Ectodermal cell (in vitro differentiated cells): ENCODE results near the gene COBLL1.

ENCODE experiments used
- H3K27ac ChIP-seq: 2 replicates; pipeline ENCODE4 v1.7.0; 2013; ENCODE audit warnings: mild to moderate bottlenecking, low read depth, low read length; ENCODE audit not compliant: insufficient read depth, poor library complexity, severe bottlenecking
- H3K27me3 ChIP-seq: 2 replicates; pipeline ENCODE4 v1.7.0; 2013; ENCODE audit warnings: mild to moderate bottlenecking, low read length; ENCODE audit not compliant: insufficient read depth, control insufficient read depth, poor library complexity, severe bottlenecking
- H3K36me3 ChIP-seq: one replicate; pipeline ENCODE4 v1.7.0; 2013; ENCODE audit warnings: low read length; ENCODE audit not compliant: control insufficient read depth, insufficient read depth
- H3K4me1 ChIP-seq: one replicate; pipeline ENCODE4 v1.7.0; 2013; ENCODE audit warnings: low read length; ENCODE audit not compliant: control insufficient read depth, insufficient read depth
- H3K4me3 ChIP-seq: 2 replicates; pipeline ENCODE4 v1.7.0; 2013; ENCODE audit warnings: low read depth, low read length, control low read depth; ENCODE audit not compliant: insufficient read depth
- H3K9me3 ChIP-seq: 2 replicates; pipeline ENCODE4 v1.7.0; 2013; ENCODE audit warnings: mild to moderate bottlenecking, low read length, moderate library complexity; ENCODE audit not compliant: control insufficient read depth
- WGBS, 2 experiments: methylation state at CpG; one replicate each; pipeline ENCODE4 v1.1.7; 2013; ENCODE audit warnings: missing lambda C conversion rate in 2 of 2; 5-methylcytosine and 5-hydroxymethylcytosine counted together

COBLL1 gene

GRCh38 chr2:164823126-164823525 lies 18.5 kb downstream of the COBLL1 start:
- no peaks in the 10 kb centered on the region for H3K27me3 ChIP-seq
- H3K4me1 ChIP-seq = no peaks in the 10 kb centered on the region
- H3K36me3 ChIP-seq = no peaks in the 10 kb centered on the region
- H3K9me3 ChIP-seq = no peaks in the 10 kb centered on the region
- WGBS, 2 experiments = 93 to 95% methylated on average over 2 to 3 of the region's 5 CpGs
- H3K27ac ChIP-seq = no peak overlapping the region
- H3K4me3 ChIP-seq = no peak overlapping the region

DNA sequence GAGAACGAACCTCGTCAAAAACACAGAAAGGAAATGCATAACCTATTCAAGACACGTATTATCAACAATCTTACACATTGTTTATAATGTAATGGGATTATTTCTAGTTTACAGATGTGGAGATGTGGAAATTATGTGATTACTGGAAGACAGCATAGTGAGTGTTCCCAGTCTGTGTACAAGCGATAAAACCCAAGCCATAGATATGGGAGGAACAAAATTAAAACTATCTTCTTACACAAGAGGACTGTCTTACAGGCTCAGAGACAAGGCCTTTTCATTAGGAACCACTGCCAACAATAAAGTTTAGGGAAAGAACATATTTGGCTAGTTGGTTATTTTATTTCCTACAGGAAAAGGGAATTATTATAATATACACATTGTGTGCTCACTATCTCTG lies 20.3 kb downstream of the COBLL1 start:
- Histone ChIP-seq H3K36me3 (no peaks in the 10 kb centered on the region), H3K4me3 (no peak overlapping the region), H3K27ac (no peak overlapping the region), H3K4me1 (no peaks in the 10 kb centered on the region), H3K9me3 (no peaks in the 10 kb centered on the region), H3K27me3 (no peaks in the 10 kb centered on the region)
- WGBS, 2 experiments = 95 to 100% methylated on average over 3 of the region's 4 CpGs

DNA sequence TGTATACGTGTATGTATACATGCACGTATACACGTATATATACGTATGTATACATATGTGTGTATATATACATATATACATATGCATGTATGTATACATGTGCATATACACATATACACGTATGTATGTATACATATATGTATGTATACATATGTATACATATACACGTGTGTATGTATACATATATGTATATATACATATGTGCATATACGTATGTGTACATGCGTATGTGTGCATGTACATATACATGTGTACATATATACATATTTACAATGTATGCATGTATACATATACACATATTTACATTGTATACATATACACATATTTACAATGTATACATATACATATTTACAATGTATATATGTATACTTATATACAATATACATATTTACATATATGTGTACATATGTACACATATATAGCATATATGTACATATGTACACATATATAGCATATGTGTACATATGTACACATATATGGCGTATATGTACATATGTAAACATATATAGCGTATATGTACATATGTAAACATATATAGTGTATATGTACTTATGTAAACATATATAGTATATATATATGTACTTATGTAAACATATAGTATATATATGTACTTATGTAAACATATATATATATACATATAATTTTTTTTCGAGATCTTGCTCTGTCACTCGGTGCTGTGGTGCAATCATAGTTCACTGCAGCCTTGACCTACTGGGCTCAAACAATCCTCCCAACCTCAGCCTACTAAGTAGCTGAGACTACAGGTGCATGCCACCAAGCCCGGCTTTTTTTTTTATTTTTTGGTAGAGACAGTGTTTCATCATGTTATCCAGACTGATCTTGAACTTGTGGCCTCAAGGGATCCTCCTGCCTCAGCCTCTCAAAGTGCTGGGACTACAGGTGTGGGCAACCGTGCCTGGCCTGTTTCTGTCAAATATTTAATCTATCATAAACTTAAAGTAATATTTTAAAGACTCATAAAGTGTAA lies 23.2 kb downstream of the COBLL1 start:
- WGBS, 2 experiments = 84 to 98% methylated on average over 2 to 5 of the region's 14 CpGs
- no peaks in the 10 kb centered on the region for H3K36me3 ChIP-seq
- H3K27ac ChIP-seq = no peak overlapping the region
- no peaks in the 10 kb centered on the region for H3K27me3 ChIP-seq
- H3K4me1 ChIP-seq = no peaks in the 10 kb centered on the region
- H3K9me3 ChIP-seq = no peaks in the 10 kb centered on the region
- no peak overlapping the region for H3K4me3 ChIP-seq

- no peaks in the 10 kb centered on the region for H3K9me3 ChIP-seq
- no peaks in the 10 kb centered on the region for H3K27me3 ChIP-seq
- H3K36me3 ChIP-seq = no peaks in the 10 kb centered on the region
- H3K4me3 ChIP-seq = no peak overlapping the region
- no peaks in the 10 kb centered on the region for H3K4me1 ChIP-seq
- H3K27ac ChIP-seq = no peak overlapping the region
Measured at GRCh38 chr2:164816900-164817299, 24.7 kb downstream of the COBLL1 start.

- Histone ChIP-seq H3K4me3 (no peak overlapping the region), H3K4me1 (no peaks in the 10 kb centered on the region), H3K36me3 (no peaks in the 10 kb centered on the region), H3K9me3 (no peaks in the 10 kb centered on the region), H3K27ac (no peak overlapping the region), H3K27me3 (no peaks in the 10 kb centered on the region)
- 90 to 95% methylated on average over 2 of the region's 2 CpGs for WGBS, 2 experiments
Measured at GRCh38 chr2:164816046-164816445, 25.6 kb downstream of the COBLL1 start.

DNA sequence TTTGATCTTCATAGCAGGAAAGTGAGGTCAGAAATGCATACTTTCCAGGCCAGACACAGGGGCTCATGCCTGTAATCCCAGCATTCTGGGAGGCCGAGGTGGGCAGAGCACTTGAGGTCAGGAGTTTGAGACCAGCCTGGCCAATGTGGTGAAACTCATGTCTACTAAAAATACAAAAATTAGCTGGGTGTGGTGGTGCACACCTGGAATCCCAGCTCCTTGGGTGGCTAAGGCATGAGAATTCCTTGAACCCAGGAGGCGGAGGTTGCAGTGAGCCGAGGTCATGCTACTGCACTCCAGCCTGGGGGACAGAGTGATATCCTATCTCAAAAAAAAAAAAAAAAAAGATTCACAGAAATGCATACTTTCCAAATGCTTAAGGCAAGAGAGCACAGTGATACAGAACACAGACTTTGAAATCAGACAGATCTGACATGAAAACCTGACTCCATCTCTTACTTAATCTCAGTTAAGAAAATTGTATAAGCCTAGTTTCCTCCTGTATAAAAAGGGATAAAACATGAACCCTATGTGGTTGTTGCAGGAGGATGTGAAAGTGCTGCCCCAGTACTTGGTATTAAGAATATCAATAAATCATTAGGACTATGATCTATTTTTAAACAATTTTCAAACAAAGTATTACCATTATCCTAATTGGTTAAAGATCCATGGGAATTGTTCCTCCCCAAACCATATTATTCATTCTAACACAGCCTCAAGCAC lies 26.4 kb downstream of the COBLL1 start:
- Histone ChIP-seq H3K4me1 (no peaks in the 10 kb centered on the region), H3K27me3 (no peaks in the 10 kb centered on the region), H3K4me3 (no peak overlapping the region), H3K9me3 (no peaks in the 10 kb centered on the region), H3K27ac (no peak overlapping the region), H3K36me3 (no peaks in the 10 kb centered on the region)
- WGBS, 2 experiments = 93 to 95% methylated on average over 3 of the region's 3 CpGs

DNA sequence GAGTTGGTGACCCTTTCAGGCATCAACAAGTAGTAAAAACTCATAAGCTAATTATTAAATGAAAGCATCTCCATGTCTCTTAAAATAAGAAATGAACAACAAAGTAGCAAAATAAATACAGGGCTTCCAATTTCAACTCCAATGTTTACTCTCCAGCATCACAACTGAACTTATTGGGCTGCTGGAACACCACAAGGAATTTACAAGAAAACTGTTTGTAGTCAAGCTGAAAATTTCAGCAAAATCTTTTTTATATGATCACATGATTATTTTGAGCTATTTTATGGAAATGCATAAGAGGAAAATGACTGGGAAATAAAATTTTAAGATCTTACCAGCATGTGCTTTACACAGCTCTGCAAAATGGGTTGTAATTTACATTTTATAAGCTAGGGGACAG lies 28.1 kb downstream of the COBLL1 start:
- H3K9me3 ChIP-seq = no peaks in the 10 kb centered on the region
- no peaks in the 10 kb centered on the region for H3K36me3 ChIP-seq
- H3K4me1 ChIP-seq = no peaks in the 10 kb centered on the region
- no peak overlapping the region for H3K27ac ChIP-seq
- no peaks in the 10 kb centered on the region for H3K27me3 ChIP-seq
- no peak overlapping the region for H3K4me3 ChIP-seq

GRCh38 chr2:164812378-164812777 lies 29.2 kb downstream of the COBLL1 start:
- H3K9me3 ChIP-seq = no peaks in the 10 kb centered on the region
- H3K27ac ChIP-seq = no peak overlapping the region
- no peak overlapping the region for H3K4me3 ChIP-seq
- WGBS, 2 experiments = 100% methylated on average over 1 of the region's 1 CpG; no CpG with 5 or more reads in 1 of the 2 experiments
- H3K4me1 ChIP-seq = no peaks in the 10 kb centered on the region
- no peaks in the 10 kb centered on the region for H3K27me3 ChIP-seq
- H3K36me3 ChIP-seq = no peaks in the 10 kb centered on the region

- H3K4me3 ChIP-seq = no peak overlapping the region
- H3K9me3 ChIP-seq = no peaks in the 10 kb centered on the region
- no peaks in the 10 kb centered on the region for H3K36me3 ChIP-seq
- WGBS, 2 experiments = 85 to 100% methylated on average over 2 of the region's 2 CpGs
- no peak overlapping the region for H3K27ac ChIP-seq
- H3K4me1 ChIP-seq = no peaks in the 10 kb centered on the region
- H3K27me3 ChIP-seq = no peaks in the 10 kb centered on the region
Measured at GRCh38 chr2:164811819-164812218, 29.8 kb downstream of the COBLL1 start.

DNA sequence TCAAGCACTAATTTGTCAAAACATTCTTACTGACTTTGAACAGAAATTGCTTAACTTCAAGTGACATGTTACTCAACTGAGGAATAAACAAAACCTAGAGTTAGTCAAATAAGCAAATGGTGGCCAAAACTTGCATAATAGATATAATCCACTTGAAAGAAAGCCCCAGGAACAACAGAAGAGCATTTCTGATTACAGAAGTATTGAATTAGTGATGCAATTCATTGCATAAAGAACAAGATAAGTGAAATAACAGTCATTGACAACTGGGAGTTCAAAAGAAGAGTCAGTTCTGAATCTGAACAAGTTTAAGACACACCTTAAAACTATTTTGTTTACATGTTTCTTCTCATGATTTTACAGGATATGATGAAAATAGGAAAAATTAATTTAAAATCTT lies 30.8 kb downstream of the COBLL1 start:
- Histone ChIP-seq H3K4me3 (no peak overlapping the region), H3K4me1 (no peaks in the 10 kb centered on the region), H3K27ac (no peak overlapping the region), H3K27me3 (no peaks in the 10 kb centered on the region), H3K9me3 (no peaks in the 10 kb centered on the region), H3K36me3 (no peaks in the 10 kb centered on the region)
